ENCODE results near the gene SPTBN2.
A peak's percentile ranks its signal among the peaks of the same experiment; 100 is the strongest.

SPTBN2 gene

GRCh38 chr11:66701432-66702240 is 27.4 kb downstream of the SPTBN2 start:
- DNase-seq (ENCODE audit: low spot score): no peak

DNA sequence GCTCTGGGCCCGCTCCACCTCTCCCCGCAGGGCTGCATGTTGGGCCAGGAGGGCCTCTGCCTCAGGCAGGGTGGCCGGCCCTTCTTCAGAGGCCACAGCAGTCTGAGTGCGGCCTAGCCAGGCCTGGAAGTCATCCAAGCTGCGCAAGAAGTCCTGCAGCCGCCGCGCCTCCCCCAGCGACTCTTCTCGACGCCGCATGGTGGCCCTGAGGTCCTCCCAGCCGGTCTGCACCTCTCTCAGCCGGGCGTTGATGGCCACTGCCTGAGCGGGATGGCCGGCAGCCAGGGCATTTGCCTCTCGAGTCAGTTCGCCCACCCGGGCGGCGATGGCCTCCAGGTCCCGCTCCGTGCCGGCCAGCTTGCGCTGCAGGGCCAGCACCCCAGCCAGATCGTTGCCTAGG is 28.3 kb downstream of the SPTBN2 start:
- DNase-seq (ENCODE audit: low spot score): no peak

- no peak for DNase-seq (ENCODE audit: low spot score)
These were observed 28.7 kb downstream of the SPTBN2 start for GRCh38 chr11:66700337-66700736.

GRCh38 chr11:66698491-66698890 is 30.5 kb downstream of the SPTBN2 start:
- DNase-seq (ENCODE audit: low spot score): no peak

GRCh38 chr11:66697988-66698387 is 31.0 kb downstream of the SPTBN2 start:
- DNase-seq (ENCODE audit: low spot score): no peak

DNA sequence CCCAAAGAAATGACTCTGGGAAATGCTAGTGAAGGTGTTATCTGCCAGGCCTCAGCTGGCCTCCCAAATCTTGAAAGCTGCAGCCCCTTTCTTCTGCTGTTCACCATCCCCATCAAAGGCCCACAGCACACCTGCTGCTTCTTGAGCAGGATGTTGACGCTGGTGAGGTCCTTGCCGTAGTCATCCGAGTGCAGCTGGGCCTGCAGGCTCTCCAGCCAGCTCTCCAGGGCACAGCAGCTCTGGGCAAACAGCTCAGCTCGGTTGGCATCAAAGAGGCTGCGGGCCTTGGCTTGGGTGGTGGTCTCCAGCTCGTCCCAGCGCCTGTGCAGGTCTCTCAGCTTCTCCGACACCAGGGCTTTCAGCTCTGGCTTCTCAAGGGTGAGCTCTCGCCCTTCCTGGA is 32.9 kb downstream of the SPTBN2 start:
- DNase-seq (ENCODE audit: low spot score): no peak

DNA sequence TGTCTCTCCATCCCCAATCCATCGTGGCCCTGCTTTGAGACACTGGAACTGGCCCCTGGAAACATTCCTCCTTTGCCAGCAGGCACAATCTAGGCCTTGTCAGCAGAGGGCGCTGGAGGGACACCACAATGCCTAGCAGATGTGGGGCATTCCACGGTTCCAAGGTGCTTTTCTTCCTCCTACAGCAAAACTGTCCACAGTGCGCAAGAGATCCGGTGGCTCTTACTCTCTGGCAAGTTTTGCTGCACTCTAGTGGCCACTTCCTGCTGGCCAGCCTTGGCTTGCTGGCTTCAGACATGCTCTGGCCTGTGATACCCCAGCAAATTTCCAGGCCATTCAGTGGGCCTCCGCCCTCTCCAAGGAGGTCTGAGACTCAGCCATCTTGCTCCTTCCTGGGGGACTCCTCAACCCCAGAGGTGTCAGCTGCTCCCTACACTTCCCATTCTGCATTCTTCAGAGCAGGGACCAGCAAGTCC is 34.2 kb downstream of the SPTBN2 start:
- DNase-seq (ENCODE audit: low spot score): peak; percentile 94

GRCh38 chr11:66694056-66694410 is 35.0 kb downstream of the SPTBN2 start:
- DNase-seq (ENCODE audit: low spot score): no peak

- DNase-seq (ENCODE audit: low spot score): no peak
These were observed 35.5 kb downstream of the SPTBN2 start for GRCh38 chr11:66693356-66694055.

GRCh38 chr11:66692871-66693331 is 36.1 kb downstream of the SPTBN2 start:
- DNase-seq (ENCODE audit: low spot score): no peak

- DNase-seq (ENCODE audit: low spot score): no peak
These were observed 36.6 kb downstream of the SPTBN2 start for GRCh38 chr11:66692446-66692845.

- DNase-seq (ENCODE audit: low spot score): no peak
These were observed 37.6 kb downstream of the SPTBN2 start for GRCh38 chr11:66691311-66691980.

- DNase-seq (ENCODE audit: low spot score): no peak
These were observed 39.1 kb downstream of the SPTBN2 start for GRCh38 chr11:66689661-66690590.

DNA sequence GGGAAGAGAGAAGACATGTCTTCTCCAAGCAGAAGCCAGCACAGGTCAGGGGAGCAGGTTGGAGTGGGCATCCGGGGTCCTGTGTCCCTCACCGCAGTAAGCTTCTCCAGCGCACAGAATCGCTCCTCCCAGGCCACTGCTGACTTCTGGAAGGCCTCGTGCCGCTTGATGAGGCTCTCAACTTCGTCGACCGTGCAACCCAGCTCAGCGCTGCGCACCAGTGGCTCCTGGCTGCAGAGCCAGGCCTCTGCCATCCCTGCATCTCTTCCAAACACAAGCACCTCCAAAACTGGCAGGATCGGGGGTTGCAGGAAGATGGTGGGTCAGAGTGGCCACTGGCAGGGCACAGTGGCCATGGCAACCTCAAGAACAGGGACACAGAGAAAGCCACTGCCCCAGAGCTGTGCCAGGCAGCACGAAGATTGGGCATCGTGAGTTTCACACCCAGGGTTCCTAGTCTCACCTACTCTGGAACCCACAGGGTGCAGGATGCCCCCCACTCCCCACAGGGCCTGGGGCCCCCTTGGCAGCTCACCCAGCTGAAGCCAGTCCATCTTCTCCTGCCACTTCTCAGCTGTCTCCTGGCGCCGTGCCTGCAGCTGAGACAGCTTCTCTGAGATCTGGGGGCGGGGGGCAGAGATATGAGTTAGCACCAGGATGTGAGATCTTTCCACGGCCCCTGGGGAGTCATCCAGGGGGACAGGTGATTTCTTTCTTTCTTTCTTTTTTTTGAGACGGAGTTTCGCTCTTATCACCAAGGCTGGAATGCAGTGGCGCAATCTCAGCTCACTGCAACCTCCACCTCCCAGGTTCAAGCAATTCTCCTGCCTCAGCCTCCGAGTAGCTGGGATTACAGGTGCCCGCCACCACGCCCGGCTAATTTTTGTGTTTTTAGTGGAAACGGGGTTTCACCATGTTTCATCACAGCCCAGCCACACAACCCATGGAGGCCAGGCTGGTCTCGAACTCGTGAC is 40.2 kb downstream of the SPTBN2 start:
- DNase-seq (ENCODE audit: low spot score): no peak

DNA sequence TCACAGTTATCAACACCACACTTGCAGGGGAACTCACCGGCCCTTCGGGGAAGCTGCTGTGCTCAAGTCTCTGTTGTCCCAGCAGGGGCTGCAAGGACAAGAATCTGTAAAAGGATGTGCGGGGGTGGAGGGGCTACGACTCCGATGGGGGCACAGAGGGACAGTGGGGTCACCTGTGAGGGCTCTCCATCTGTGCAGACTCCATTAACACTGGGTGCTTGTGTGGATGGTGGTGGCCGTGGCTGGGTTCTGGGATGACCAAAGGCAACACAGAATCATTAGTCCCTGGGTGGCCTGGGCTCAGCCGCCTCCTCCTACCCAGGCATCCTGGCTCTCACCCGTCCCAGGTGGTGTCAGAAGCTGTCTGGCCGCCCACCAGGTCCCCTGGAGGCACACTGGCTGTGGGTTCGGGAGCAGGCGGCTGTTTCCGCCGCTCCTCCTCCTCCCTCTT is 41.2 kb downstream of the SPTBN2 start:
- no peak for DNase-seq (ENCODE audit: low spot score)

GRCh38 chr11:66686801-66687750 is 41.9 kb downstream of the SPTBN2 start:
- DNase-seq (ENCODE audit: low spot score): no peak

GRCh38 chr11:66686100-66686785 is 42.8 kb downstream of the SPTBN2 start:
- DNase-seq (ENCODE audit: low spot score): no peak

GRCh38 chr11:66685276-66686099 is 43.5 kb downstream of the SPTBN2 start:
- no peak for DNase-seq (ENCODE audit: low spot score)

Data from ecto neural progenitor cell (in vitro differentiated cells).